Activated CD4-positive, alpha-beta T cell treated with anti-CD3 and anti-CD28 coated beads for 4 hours (primary cell): ENCODE data around the gene MTA3.
A peak's percentile ranks its signal among the peaks of the same experiment; 100 is the strongest.
"Not testable (repeated sequence)": the region's sequence is repeated elsewhere in the genome, so short reads cannot be mapped to it uniquely, and the experiment has no call there.

Experiments used
- DNase-seq, 2 donors: peaks; one replicate each; pipeline ENCODE4 v3.0.0-alpha.2; 2020

Gene MTA3

GRCh38 chr2:42614838-42615237, 46.4 kb downstream of the MTA3 start:
- DNase-seq: no peak

GRCh38 chr2:42618116-42618515, 49.7 kb downstream of the MTA3 start:
- no peak for DNase-seq

- DNase-seq: no peak
Measured at GRCh38 chr2:42618972-42619371, 50.5 kb downstream of the MTA3 start.

GRCh38 chr2:42621626-42622025, 53.2 kb downstream of the MTA3 start:
- not testable (repeated sequence) for DNase-seq

GRCh38 chr2:42622943-42623676, 54.7 kb downstream of the MTA3 start:
- no peak for DNase-seq

- DNase-seq: no peak
Measured at GRCh38 chr2:42624047-42624446, 55.6 kb downstream of the MTA3 start.

- not testable (repeated sequence) for DNase-seq
Measured at GRCh38 chr2:42628024-42628423, 59.6 kb downstream of the MTA3 start.

- DNase-seq: no peak
Measured at GRCh38 chr2:42636934-42637333, 68.5 kb downstream of the MTA3 start.

GRCh38 chr2:42638080-42638784, 69.8 kb downstream of the MTA3 start:
- DNase-seq: no peak

GRCh38 chr2:42639340-42640077, 71.1 kb downstream of the MTA3 start:
- DNase-seq: no peak

GRCh38 chr2:42640261-42640660, 71.8 kb downstream of the MTA3 start:
- no peak for DNase-seq

- DNase-seq: not testable (repeated sequence)
Measured at GRCh38 chr2:42642371-42642770, 73.9 kb downstream of the MTA3 start.

GRCh38 chr2:42645551-42645950, 77.1 kb downstream of the MTA3 start:
- no peak for DNase-seq

GRCh38 chr2:42648796-42649195, 80.4 kb downstream of the MTA3 start:
- DNase-seq: no peak

- no peak for DNase-seq
Measured at GRCh38 chr2:42651057-42651456, 82.6 kb downstream of the MTA3 start.

GRCh38 chr2:42652086-42652485, 83.7 kb downstream of the MTA3 start:
- peak; percentile 3 to 20 for DNase-seq

- no peak for DNase-seq
Measured at GRCh38 chr2:42653039-42653438, 84.6 kb downstream of the MTA3 start.

- DNase-seq: no peak
Measured at GRCh38 chr2:42653908-42654445, 85.5 kb downstream of the MTA3 start.

- no peak for DNase-seq
Measured at GRCh38 chr2:42658306-42658705, 89.9 kb downstream of the MTA3 start.

- DNase-seq: no peak
Measured at GRCh38 chr2:42659609-42660008, 91.2 kb downstream of the MTA3 start.

GRCh38 chr2:42663106-42663780, 94.8 kb downstream of the MTA3 start:
- peak; percentile 58 to 61 for DNase-seq

GRCh38 chr2:42663828-42664227, 95.4 kb downstream of the MTA3 start:
- no peak for DNase-seq
